Measurements from ENCODE around the gene RPIA.

- no peak for TF ChIP-seq CTCF (IDR thresholded peaks at IDR 0.05; ENCODE audit: low read depth, low read length, missing input control)
- TF ChIP-seq RAD21 (IDR thresholded peaks at IDR 0.05), result no peak
Measured at GRCh38 chr2:88736437-88736836, 45.0 kb downstream of the RPIA start.

Measured in liver (tissue), 3 donors.